ENCODE data around the gene ZNF619.

DNA sequence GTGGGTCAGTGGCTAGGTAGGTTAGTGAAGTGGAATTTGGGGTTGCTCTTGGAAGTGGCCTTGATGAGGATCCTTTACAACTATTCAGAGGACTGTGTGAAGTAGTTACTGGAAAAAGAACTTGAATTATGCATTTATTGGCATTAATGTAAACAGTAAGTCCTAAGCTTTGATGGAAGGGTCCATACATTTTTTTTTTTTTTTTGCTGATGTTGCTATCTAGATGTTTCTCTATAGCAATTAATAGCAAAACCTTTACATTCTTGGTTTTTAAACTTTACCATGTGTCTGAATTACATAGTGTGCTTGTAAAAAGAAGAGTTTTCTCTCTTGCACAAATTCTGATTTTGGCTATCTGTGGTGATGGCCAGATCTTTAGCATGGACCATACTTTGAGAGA, 57.4 kb downstream of the ZNF619 start:
- no peak for TF ChIP-seq POLR2A (IDR thresholded peaks at IDR 0.05; ENCODE audit: low read depth, low read length)
- TF ChIP-seq, protein P1, sequence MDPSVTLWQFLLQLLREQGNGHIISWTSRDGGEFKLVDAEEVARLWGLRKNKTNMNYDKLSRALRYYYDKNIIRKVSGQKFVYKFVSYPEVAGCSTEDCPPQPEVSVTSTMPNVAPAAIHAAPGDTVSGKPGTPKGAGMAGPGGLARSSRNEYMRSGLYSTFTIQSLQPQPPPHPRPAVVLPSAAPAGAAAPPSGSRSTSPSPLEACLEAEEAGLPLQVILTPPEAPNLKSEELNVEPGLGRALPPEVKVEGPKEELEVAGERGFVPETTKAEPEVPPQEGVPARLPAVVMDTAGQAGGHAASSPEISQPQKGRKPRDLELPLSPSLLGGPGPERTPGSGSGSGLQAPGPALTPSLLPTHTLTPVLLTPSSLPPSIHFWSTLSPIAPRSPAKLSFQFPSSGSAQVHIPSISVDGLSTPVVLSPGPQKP (IDR thresholded peaks at IDR 0.05; ENCODE audit: borderline replicate concordance, low read depth, low read length): no peak
